Neural cell (in vitro differentiated cells): ENCODE data around the gene CNTNAP1. TPM values are rescaled to one million over a fixed set of nuclear protein-coding genes. Genes with fewer than 3 reads are reported as not detected.
"Not testable (repeated sequence)": the region's sequence is repeated elsewhere in the genome, so short reads cannot be mapped to it uniquely, and the experiment has no call there.

Experiments
- H2AFZ ChIP-seq: fragments of 200-600, 300-800 bp; sonication (generic), shearing (Covaris generic); 2 replicates; pipeline ENCODE4 v1.6.0; 2014; ENCODE audit warnings: low read depth, mild to moderate bottlenecking, antibody characterized with exemption, low read length, moderate library complexity
- H3F3A ChIP-seq: fragments of 200-600 bp; shearing (Covaris generic); 2 replicates; pipeline ENCODE4 v1.6.1; 2016; ENCODE audit warnings: mild to moderate bottlenecking, moderate library complexity, mixed read lengths, antibody characterized with exemption, low read length; ENCODE audit not compliant: insufficient read depth, poor library complexity, severe bottlenecking
- H3K27ac ChIP-seq: fragments of 200-600, 300-800 bp; sonication (generic), shearing (Covaris generic); 2 replicates; pipeline ENCODE4 v1.5.1; 2014; ENCODE audit warnings: mild to moderate bottlenecking, low read length, moderate library complexity
- H3K27me3 ChIP-seq: fragments of 300-800, 200-600 bp; sonication (generic), shearing (Covaris generic); 2 replicates; pipeline ENCODE4 v1.6.0; 2014; ENCODE audit warnings: mild to moderate bottlenecking, low read depth, low read length, moderate library complexity; ENCODE audit not compliant: insufficient read depth
- H3K36me3 ChIP-seq: fragments of 300-800, 200-600 bp; sonication (generic), shearing (Covaris generic); 2 replicates; pipeline ENCODE4 v1.5.1; 2014; ENCODE audit warnings: mild to moderate bottlenecking, antibody characterized with exemption, low read length, moderate library complexity; ENCODE audit not compliant: insufficient read depth
- H3K4me2 ChIP-seq: fragments of 300-800, 200-600 bp; sonication (generic), shearing (Covaris generic); 2 replicates; pipeline ENCODE4 v1.6.0; 2014; ENCODE audit warnings: mild to moderate bottlenecking, low read length
- H3K4me3 ChIP-seq: fragments of 300-800, 200-600 bp; sonication (generic), shearing (Covaris generic); 2 replicates; pipeline ENCODE4 v1.5.1; 2014; ENCODE audit warnings: mild to moderate bottlenecking, low read length, moderate library complexity
- H3K79me2 ChIP-seq: fragments of 200-600 bp; shearing (Covaris generic); replicated peaks from 2 replicates; pipeline ENCODE4 v1.6.0; 2014; ENCODE audit warnings: mild to moderate bottlenecking, low read length, moderate library complexity; ENCODE audit not compliant: insufficient read depth
- H3K9ac ChIP-seq: fragments of 300-800, 200-600 bp; sonication (generic), shearing (Covaris generic); 2 replicates; pipeline ENCODE4 v1.6.1; 2016; ENCODE audit warnings: mild to moderate bottlenecking, low read length, mixed read lengths
- H3K9me2 ChIP-seq: fragments of 200-600 bp; shearing (Covaris generic); 2 replicates; pipeline ENCODE4 v1.6.1; 2016; ENCODE audit warnings: mild to moderate bottlenecking, low read length, mixed read lengths; ENCODE audit not compliant: insufficient read depth
- H3K9me3 ChIP-seq: fragments of 200-600, 300-800 bp; sonication (generic), shearing (Covaris generic); 2 replicates; pipeline ENCODE4 v1.6.1; 2016; ENCODE audit warnings: mild to moderate bottlenecking, mixed run types, low read length, moderate library complexity, mixed read lengths
- H4K20me1 ChIP-seq: fragments of 200-600 bp; shearing (Covaris generic); 2 replicates; pipeline ENCODE4 v1.6.1; 2016; ENCODE audit warnings: mild to moderate bottlenecking, mixed run types; ENCODE audit not compliant: insufficient read depth
- EP300 ChIP-seq: fragments of 450-650 bp; conservative IDR thresholded peaks from 2 replicates; pipeline ENCODE4 v1.6.1; 2014; ENCODE audit warnings: antibody characterized with exemption, mild to moderate bottlenecking, moderate library complexity; ENCODE audit not compliant: poor library complexity, severe bottlenecking
- EZH2 ChIP-seq: fragments of 200-600, 300-800 bp; shearing (Covaris generic), sonication (generic); IDR thresholded peaks from 2 replicates; pipeline ENCODE4 v1.6.1; 2014; ENCODE audit warnings: antibody characterized with exemption, low read length, borderline replicate concordance, mild to moderate bottlenecking; ENCODE audit not compliant: insufficient read depth, poor library complexity, severe bottlenecking
- MXI1 ChIP-seq: fragments of 450-650 bp; conservative IDR thresholded peaks from 2 replicates; pipeline ENCODE4 v1.6.1; 2014; ENCODE audit warnings: antibody characterized with exemption, mild to moderate bottlenecking; ENCODE audit not compliant: poor library complexity, severe bottlenecking
- RAD21 ChIP-seq: fragments of 450-650 bp; conservative IDR thresholded peaks from 2 replicates; pipeline ENCODE4 v1.6.1; 2014; ENCODE audit warnings: antibody characterized with exemption, mild to moderate bottlenecking, moderate library complexity
- SMC3 ChIP-seq: fragments of 450-650 bp; conservative IDR thresholded peaks from 2 replicates; pipeline ENCODE4 v1.6.1; 2014; ENCODE audit warnings: antibody characterized with exemption, mild to moderate bottlenecking, moderate library complexity; ENCODE audit not compliant: poor library complexity
- TAF1 ChIP-seq: IDR thresholded peaks from 2 replicates; pipeline ENCODE4 v1.6.1; 2012; ENCODE audit warnings: low read depth
- polyA plus RNA-seq: library from polyadenylated mRNA; depleted of rRNA; stranded (reverse); fragments of >200 nt; gene quantifications from 2 replicates; pipeline ENCODE4 v1.2.3, GENCODE V29; 2014
- TF ChIP-seq, protein P1 (sequence below): fragments of 450-650 bp; IDR thresholded peaks from 2 replicates; pipeline ENCODE4 v1.5.1; 2014; ENCODE audit warnings: antibody characterized with exemption, mild to moderate bottlenecking, moderate library complexity; ENCODE audit not compliant: poor library complexity, severe bottlenecking
- TF ChIP-seq, protein P2 (sequence below): IDR thresholded peaks from 2 replicates; pipeline ENCODE4 v1.6.1; 2012; ENCODE audit warnings: borderline replicate concordance

CNTNAP1 gene
- polyA plus RNA-seq, 1 donor from 2014 or later = 21.9 TPM

DNA sequence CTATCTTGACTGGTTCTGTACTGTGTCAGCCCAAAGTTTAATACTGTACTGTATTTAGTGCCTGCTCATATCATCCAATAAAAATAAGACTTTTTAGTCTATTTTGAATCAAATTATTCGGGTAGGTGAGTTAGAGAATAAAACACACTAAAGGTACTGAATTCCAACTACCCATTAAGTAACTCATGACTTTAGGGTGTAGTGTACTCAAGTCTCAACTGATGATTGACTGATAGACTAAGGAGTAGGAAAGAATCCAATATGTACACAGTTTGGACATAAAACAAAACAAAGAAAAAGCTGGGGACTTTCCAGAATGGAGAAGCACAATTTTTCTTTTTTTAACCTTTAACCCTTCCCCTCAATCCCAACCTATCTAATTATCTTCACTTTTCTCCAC, 58.4 kb downstream of the CNTNAP1 start:
- Histone ChIP-seq H3K27ac (no peak overlapping the region), H3F3A (no peaks in the 10 kb centered on the region), H3K9ac (no peak overlapping the region), H3K9me3 (no peaks in the 10 kb centered on the region), H3K4me3 (no peak overlapping the region), H3K4me2 (no peak overlapping the region), H4K20me1 (no peaks in the 10 kb centered on the region), H3K79me2 (peaks cover 13% of the 10 kb centered on the region), H3K9me2 (no peaks in the 10 kb centered on the region), H3K36me3 (no peaks in the 10 kb centered on the region), H2AFZ (no peak overlapping the region), H3K27me3 (no peaks in the 10 kb centered on the region)
- TF ChIP-seq TAF1 (no peak), EP300 (no peak)

DNA sequence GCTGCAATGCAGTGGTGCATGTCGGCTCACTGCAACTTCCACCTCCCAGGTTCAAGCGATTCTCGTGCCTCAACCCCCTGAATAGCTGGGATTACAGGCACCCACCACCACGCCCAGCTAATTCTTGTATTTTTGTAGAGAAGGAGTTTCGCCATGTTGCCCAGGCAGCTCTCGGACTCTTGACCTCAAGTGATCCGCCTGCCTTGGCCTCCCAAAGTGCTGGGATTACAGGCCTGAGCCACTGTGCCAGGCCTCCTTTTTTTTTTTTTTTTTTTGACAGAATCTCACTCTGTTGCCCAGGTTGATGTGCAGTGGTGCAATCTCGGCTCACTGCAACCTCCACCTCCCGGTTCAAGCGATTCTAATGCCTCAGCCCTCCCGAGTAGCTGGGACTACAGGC, 60.6 kb downstream of the CNTNAP1 start:
- not testable (repeated sequence) for H3K4me3 ChIP-seq, H3K27me3 ChIP-seq, H4K20me1 ChIP-seq, H2AFZ ChIP-seq, H3F3A ChIP-seq, H3K9me2 ChIP-seq, H3K4me2 ChIP-seq, H3K27ac ChIP-seq, H3K9ac ChIP-seq, H3K36me3 ChIP-seq, H3K9me3 ChIP-seq
- H3K79me2 ChIP-seq = peaks cover 13% of the 10 kb centered on the region

DNA sequence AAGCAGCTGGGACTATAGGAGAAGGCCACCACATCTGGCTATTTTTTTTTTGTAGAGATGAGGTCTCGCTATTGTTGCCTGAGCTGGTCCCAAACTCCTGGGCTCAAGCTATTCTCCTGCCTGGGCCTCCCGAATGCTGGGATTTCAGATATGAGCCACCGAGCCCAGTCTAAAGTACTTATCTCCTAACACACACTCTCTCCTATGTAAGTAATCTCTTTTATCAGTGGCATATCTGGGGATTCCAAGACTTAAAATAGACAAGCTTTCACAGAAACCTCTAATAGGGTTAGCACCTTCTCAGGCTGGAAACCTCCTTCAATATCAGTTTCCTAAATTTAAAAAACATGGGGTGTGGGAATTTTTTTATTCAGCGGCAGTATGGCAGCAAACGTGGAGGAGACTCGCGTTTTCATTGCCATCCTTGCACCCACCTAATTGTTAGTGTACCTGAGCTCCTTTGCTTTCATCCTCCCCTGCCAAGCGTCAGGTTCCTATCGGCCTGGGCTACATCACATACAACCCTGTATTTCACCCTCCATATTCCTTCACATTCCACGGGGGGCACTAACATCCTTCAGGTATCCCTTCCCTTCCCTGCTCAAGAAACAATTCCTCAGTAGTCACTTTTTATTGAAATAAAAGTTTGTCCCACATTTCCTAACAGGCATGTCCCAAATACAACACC, 61.4 kb downstream of the CNTNAP1 start:
- Histone ChIP-seq H3F3A (no peaks in the 10 kb centered on the region), H3K79me2 (peaks cover 13% of the 10 kb centered on the region), H3K9me3 (no peaks in the 10 kb centered on the region), H4K20me1 (no peaks in the 10 kb centered on the region), H3K9me2 (no peaks in the 10 kb centered on the region), H2AFZ (peak overlapping the region; percentile 90), H3K9ac (peak overlapping the region; percentile 86), H3K36me3 (no peaks in the 10 kb centered on the region), H3K27me3 (no peaks in the 10 kb centered on the region), H3K4me3 (peak overlapping the region; percentile 91), H3K4me2 (peak overlapping the region; percentile 66), H3K27ac (peak overlapping the region; percentile 81)
- peak; percentile 19 for TF ChIP-seq SMC3
- TF ChIP-seq, protein P1, sequence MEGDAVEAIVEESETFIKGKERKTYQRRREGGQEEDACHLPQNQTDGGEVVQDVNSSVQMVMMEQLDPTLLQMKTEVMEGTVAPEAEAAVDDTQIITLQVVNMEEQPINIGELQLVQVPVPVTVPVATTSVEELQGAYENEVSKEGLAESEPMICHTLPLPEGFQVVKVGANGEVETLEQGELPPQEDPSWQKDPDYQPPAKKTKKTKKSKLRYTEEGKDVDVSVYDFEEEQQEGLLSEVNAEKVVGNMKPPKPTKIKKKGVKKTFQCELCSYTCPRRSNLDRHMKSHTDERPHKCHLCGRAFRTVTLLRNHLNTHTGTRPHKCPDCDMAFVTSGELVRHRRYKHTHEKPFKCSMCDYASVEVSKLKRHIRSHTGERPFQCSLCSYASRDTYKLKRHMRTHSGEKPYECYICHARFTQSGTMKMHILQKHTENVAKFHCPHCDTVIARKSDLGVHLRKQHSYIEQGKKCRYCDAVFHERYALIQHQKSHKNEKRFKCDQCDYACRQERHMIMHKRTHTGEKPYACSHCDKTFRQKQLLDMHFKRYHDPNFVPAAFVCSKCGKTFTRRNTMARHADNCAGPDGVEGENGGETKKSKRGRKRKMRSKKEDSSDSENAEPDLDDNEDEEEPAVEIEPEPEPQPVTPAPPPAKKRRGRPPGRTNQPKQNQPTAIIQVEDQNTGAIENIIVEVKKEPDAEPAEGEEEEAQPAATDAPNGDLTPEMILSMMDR = no peak

DNA sequence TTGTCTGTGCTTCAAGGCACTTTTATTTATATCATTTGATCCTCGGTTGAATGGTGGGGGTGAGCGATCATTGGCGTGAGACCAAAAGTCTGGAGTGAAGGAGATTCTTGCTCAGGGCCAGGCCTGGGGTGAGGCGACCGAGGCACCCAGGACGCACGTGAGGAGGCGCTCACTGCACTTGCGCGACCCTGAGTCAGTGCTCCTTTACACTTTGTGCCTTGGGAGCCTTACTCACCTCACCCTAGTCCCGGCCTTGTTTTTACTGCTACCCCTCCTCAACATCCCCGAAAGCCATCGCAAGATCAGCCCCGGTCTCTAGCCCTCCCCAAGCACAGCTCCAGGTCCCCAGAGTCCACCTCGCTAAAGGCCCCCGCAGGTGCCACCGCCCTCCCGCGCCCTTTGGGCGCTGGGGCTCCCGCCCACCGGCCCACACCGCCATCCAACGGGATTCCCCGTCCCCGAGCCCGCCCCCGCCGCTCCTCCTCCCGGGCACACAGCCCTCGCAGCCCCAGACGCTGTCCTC, 62.0 kb downstream of the CNTNAP1 start:
- Histone ChIP-seq H3K36me3 (no peaks in the 10 kb centered on the region), H3K9me2 (no peaks in the 10 kb centered on the region), H2AFZ (peak overlapping the region; percentile 90), H3K9ac (peak overlapping the region; percentile 86), H3K4me2 (peak overlapping the region; percentile 66), H3K27ac (peak overlapping the region; percentile 81), H4K20me1 (no peaks in the 10 kb centered on the region), H3K9me3 (no peaks in the 10 kb centered on the region), H3K4me3 (peak overlapping the region; percentile 91), H3K79me2 (peaks cover 13% of the 10 kb centered on the region), H3K27me3 (no peaks in the 10 kb centered on the region), H3F3A (no peaks in the 10 kb centered on the region)
- TF ChIP-seq, protein P2, sequence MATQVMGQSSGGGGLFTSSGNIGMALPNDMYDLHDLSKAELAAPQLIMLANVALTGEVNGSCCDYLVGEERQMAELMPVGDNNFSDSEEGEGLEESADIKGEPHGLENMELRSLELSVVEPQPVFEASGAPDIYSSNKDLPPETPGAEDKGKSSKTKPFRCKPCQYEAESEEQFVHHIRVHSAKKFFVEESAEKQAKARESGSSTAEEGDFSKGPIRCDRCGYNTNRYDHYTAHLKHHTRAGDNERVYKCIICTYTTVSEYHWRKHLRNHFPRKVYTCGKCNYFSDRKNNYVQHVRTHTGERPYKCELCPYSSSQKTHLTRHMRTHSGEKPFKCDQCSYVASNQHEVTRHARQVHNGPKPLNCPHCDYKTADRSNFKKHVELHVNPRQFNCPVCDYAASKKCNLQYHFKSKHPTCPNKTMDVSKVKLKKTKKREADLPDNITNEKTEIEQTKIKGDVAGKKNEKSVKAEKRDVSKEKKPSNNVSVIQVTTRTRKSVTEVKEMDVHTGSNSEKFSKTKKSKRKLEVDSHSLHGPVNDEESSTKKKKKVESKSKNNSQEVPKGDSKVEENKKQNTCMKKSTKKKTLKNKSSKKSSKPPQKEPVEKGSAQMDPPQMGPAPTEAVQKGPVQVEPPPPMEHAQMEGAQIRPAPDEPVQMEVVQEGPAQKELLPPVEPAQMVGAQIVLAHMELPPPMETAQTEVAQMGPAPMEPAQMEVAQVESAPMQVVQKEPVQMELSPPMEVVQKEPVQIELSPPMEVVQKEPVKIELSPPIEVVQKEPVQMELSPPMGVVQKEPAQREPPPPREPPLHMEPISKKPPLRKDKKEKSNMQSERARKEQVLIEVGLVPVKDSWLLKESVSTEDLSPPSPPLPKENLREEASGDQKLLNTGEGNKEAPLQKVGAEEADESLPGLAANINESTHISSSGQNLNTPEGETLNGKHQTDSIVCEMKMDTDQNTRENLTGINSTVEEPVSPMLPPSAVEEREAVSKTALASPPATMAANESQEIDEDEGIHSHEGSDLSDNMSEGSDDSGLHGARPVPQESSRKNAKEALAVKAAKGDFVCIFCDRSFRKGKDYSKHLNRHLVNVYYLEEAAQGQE = no peak
- TF ChIP-seq SMC3 = peak; percentile 6
- TF ChIP-seq RAD21 = no peak
- peak; percentile 76 for TF ChIP-seq MXI1
- no peak for TF ChIP-seq EZH2
- TF ChIP-seq, protein P1 = peak; percentile 48
